NCI-H128 (cell line): ENCODE measurements around the gene DNM3.

Experiments used
- DNase-seq: peaks from one replicate; lab custom pipeline; 2025; ENCODE audit not compliant: unreplicated experiment; lab: John Stamatoyannopoulos, UW

The DNM3 gene

DNA sequence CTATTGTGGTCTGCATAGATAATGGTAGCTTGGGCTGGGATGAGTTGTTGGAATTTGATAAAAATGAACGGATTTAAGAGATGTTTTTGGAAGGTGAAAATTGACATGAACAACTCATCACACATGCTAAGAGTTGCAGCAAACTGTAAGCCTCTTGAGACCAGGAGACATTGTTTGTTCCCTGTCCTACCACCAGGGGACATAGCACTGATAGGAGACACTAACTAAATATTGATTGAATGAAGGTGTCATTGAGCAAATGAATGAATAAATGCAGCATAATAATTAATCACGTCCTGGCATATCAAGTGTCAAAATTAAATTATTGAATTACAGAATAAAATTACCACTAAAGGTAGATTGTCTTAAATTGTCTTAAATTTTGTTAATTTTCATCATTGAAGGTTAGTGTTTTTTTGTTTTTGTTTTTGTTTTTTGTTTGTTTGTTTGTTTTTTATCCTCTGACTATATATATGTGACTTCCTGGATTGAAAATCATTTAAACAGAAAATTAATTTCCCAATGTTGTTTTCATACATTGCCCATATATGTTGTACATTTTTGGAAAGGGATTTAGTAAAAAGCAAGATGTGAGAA is 293.9 kb downstream of the DNM3 start:
- DNase-seq = no peak

DNA sequence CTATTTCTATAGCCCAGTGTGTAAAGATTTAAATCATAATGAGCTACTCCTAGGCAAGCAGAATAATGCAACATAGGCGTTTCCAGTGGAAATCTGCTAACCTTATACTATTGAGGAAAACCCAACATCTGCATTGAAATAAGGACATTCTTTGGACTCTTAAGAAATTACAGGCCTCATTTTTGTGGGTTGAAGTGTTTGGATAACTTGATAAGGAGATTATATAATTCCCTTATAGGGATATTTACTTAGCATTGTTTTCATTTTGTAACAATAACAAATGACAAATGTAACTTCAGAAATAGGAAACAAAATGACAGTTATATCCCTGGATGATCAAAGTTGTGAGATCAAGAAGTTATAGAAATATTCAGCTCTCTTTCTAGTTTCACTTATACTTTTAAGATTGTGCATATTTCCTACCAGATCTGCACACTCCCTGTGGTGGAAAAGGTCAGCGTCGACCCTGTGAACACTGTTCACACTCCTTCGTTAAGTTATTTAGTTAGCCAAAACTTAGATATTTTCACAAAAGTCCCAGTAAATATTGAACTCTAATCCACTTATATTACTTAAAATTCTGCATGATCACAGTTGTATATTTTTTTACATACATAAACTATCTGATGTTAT is 294.8 kb downstream of the DNM3 start:
- no peak for DNase-seq

DNA sequence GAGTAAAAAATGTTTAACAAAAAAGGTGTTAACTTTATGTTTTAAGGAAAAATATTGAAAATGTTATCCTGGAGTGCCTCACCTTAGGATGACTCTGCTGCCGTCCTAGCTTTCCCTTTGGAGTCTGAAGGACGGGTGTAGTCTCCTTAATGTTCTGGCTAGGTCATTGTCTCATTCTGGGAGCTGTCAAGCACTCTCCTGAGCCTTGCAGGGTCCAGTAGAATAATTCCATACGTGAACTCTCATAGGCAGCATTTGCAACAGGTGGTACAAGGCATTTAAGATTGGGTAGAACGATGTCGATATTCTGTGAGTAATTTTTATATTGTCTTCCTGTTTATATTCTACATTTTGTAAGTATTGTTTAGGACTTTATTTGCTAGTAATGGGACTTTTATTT is 295.6 kb downstream of the DNM3 start:
- DNase-seq = no peak

DNA sequence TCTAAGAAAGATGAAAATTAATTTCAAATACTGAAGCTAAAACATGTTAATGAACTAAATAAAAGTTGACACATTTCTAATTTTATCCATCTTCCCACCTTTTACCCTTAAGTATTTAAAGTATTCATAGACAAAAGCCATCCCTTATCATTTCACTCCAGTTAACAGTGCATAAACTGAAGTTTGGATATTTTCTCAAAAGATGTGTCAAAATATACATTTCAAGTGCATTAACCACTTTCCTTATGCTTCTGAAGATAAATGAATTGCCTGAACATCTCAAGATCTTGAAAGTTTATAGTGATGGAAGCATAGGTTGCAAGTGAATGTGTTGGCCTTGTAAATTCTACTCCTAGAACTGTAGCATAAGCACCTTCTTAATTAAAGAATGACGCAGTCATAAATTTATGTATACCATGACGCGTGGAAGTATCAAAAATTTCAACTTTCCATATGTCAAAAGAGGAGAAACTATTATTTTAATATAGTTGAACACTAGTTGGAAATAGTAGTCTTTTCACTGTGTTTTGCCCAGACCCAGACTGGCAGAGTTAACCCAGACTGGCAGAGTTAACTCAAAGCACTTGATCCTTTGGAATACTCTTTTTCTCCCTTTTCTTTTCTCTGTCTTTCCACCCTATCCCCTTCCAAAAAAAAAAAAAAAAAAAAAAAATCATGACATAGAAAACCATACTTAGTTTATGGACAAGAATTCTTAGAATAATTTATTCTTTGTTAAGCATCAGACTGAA is 296.6 kb downstream of the DNM3 start:
- no peak for DNase-seq

DNA sequence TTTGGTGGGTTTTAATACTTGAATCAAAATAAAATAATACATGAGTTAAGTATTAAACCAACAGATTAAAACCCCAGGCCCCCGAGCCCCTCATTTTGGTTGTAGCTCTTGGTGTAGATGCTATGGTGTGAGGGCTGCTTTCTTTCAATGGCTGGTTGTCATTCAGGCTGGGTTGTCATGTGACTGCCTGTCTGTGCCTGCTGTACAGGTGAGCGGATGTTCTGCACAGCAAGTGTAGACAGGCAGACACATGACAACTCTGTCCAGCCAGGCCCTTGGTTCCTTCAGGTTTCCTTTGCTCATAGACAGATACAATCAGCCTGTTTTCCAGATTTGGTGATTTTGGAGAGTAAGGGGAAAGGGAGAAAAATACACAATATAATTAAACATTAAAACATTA is 297.3 kb downstream of the DNM3 start:
- no peak for DNase-seq

DNA sequence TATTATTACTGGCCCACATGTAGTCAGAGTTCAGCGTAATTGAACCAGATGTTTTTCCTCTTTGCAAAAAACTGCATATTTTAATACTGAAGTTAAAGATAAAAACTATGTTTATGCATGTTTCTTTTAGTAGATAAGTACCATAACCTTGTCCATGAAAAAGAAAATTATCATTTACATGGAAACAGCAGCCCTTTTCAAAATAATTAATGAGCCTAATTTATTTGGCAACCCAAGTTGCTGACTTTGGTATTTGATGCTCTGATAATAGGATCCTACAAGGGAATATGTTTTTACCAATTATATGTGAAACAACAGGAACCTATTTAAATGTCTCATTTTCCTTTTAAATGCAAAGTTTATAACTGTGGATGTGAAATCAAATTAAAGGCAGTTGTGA is 297.9 kb downstream of the DNM3 start:
- no peak for DNase-seq

DNA sequence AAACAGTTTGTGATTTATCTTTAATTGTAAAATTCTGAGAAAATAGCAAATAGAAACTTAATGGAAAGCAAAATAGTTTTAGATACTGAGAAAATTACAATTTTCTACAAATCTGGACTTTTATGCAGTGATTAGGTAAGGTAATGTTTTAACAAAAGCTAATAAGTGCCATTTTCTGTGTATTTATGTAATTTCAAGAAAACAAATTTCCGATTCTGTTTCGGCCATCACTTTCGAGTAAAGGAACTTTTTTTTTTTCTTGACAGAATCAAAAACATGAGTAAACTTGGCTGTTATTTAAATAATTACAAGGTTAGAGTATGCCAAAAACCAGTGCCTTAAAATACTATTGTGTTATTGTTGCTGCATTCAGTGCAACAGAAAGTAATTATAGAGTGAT is 298.8 kb downstream of the DNM3 start:
- DNase-seq = no peak

DNA sequence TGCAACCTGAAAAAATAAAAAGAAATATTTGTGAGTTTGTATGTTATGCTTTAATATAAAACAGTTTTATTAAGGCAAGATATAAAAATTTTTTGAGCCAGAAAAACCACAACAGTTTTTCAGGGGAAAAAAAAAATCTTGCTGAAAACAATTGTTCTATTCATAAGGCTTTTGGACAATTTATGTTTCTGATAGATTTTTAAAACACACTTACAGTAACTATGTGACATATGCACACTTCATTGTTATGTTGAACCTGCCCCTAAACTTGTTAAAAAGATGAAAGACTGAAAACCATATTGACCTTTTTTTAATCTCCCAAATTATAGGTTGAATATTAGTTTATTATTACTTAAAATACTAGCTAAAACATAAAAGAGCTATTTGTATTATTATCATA is 299.3 kb downstream of the DNM3 start:
- DNase-seq = no peak

DNA sequence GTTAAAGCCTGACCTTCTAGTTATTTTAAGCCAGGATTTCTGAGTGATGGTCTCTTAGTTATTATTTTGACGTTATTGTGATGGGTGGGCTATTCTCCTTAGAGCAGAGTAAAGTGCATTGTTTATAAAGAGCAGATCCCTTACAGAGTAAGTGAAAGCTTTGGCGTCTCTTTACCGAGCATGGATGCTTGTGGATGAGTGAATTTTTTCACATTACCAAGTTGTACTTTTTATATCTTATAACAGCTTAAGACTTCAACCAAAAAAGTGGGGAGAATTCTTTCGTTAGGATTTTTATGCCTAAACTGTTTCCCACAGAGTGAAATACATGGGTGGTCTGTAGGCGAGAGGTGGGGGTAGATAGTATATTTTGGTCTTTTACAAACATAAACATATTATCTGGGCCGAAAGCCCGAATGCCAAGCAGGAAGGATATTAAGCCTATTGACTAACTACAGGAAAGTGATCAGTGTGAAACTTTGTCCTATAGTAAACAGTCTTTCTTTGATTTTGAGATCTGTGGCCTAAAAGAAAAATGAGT is 300.1 kb downstream of the DNM3 start:
- DNase-seq = no peak

DNA sequence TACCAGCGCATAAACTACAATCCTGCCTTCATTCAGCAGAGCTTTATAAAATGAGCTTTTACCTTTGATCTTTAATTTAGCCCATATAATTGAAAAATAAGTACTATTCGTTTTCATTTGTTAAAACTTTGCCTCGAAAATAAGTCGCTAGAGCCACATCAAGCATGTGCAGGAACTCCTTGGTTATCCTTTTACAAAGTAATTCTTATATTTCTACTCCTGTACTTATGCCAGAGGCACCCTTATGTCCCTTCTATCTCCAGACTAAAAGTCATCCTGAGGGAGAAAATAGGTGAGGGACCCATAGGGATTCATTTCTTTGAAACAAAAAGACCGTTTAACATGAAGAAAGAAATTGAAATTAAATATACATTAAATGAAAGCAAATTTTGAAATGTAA is 301.0 kb downstream of the DNM3 start:
- no peak for DNase-seq

DNA sequence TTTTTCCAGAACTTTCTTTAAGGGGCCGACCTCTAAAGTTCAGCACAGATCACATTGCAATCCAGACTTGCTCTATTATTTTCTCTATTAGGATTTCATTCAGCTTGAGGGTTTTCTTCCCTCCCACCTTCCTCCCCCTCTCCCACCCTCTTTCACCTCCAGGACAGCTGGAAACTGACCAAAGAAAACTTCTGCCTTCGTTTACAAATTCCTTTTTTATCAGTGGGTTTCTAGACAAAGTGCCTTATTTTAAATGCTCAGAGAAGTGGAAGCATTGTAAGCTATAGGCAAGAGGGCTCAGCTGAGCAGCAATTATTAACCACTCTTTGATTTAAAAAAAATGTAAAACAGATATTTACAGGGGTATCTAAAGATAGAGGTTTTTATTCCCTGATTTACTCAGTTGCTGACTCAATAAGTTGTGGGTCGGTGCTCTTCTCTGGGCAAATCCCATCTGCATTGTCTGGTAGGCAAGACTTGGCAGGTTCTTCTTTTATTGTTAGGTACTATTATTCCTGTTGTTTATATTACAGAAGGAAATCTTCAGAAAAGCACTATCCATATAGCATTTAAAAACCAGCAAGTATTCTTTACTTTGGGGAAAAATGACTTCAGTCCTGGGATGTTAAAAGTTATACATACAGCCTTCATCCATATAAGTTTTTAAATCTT is 302.2 kb downstream of the DNM3 start:
- DNase-seq = no peak

DNA sequence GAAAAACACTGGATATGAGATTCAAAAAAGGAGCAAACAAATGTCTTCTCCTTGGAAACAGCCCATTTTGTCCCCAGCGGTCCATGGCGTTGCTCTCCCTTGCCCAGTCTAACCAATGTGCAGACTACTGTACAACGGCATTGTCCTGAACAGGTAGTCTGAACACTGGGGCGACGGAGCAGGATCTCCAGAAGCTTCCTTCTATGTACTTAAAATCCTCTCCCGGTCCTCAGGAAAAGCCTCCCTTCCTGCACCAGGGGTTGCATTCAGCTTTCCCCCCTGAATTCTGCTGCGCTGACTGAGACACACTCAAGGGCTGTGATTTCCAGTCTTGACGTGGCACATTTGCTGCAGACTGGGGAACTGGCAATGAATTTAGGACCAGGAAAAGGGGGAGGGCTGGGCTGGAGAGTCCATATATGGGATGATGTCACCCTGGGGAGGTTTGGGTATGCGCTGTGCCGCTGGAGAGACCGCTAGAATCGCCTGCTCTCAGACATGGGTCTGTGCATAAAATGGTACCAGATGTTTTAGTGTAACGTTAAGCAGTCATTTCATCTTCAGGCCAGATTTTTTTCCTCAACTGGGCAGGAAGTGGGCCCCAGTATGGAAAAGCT is 303.3 kb downstream of the DNM3 start:
- no peak for DNase-seq

DNA sequence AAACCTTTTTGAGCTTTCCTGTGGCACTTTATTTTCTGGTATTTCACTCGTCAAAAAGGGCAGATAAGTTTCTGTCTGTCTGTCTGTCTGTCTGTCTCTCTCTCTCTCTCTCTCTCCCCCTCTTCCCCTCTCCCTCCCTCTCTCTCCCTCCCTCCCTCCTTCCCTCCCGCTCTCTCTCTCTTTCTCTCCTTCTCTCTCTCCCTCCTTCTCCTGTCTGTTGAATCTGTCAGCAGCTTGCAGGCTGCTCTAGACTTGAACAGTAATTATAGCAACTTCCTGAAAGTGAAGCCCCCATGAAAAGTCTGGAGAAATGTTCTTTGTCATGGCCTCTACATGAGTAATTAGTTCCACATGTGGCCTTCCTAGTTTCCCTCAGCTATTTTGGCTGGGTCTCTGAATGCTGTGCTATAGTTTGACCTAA is 303.9 kb downstream of the DNM3 start:
- DNase-seq = no peak

DNA sequence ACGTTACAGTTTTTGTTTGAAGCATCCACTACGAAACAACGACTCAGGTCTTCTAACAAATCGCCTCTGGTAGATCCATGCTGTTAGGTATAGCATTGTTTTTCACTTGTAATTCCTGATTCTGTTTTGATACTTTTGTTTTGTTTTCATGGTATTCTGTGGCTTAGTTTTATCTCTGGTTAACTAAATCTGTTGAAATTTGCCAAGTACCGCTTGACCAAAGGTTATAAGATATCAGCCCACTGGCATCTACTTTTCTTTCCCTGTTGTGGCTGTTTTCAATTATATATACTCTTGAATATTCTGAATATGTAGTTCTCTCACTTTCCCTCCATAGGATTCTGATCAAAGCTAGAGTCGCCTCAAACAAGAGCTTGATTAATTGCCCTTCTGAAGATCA is 304.4 kb downstream of the DNM3 start:
- DNase-seq = no peak

DNA sequence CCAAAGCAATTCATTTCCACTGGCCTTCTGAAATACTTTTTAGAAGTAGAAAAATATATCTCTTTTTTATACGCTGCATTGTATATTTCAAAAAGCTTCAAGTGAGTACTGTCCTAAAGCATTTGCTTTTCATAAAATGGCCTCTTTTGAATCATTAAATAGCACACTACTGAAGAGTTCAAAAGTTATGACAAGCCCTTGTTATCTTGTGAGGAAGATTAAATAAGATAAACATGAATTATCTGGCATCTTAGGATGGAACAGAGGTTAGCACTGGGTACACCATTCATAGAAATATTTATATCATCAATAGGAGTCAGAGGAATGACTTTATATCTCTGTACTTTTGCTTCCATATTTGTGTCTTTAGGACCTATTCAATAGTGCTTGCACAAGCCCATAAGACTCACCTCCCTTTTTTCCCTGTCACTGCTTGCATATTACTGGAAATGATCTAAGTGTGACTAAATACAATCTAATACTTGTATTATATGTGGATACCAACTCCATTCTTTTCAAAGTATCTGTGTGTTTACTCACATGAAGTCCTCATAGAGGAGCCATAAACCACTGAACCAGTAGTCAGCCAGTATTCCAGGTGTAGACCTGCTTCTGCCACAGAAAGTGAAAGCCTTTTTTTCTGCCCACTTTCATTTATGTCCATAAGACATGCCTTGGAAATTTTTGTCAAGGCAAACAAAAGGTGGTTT is 305.0 kb downstream of the DNM3 start:
- no peak for DNase-seq

DNA sequence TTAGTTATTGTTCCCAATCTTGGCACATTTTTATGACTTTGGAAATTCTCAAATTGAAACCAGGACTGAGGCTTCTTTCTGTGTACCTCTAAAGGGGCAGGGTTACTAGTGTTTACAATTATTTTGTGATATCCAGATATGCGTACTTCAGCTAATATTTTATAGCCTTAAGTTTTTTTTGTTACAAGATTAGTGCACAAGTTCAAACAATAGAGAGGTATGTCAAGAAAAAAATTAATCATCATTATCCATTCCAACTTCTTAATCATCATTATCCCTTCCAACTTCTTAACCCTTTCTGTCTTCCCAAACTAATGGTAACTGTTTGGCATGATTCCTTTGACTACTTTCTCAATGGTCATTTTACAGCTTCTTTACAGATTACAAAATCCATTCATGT is 306.2 kb downstream of the DNM3 start:
- no peak for DNase-seq

DNA sequence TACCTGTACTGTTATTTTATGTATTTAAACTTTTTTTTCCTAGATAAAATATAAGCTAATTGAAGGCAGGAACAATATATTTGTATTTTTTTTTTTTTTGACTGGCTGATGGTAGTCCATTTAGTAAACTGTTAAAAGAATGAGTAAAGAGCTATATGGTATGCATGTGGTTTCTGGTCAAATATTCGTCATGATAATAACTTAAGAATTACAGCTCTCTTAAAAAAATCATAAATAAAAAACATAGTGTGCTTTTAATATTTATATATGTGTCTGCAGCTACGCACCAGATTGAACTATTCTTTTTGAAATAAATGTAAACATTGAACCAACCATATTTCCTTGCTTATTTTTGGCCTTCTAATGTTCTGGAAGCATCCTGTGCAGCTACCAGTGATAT is 306.9 kb downstream of the DNM3 start:
- no peak for DNase-seq

DNA sequence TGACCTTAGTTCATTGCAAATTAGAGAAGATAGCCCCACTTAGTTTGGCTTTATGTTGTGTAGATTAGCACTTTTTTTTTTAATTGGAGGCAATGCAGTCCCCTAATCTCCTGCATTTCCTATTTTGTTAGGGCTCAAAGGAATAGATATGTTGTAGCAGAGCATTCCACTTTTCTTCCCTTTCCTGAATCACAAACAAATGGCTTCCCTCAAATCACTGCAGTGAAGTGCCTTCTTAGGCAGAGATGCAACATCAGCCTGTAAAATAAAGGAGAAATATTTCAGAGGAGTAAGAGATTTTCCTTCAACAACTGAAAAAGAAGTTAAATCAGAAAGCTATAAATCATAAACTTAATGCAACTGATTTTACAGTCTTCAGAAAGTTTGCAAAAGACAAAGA is 307.4 kb downstream of the DNM3 start:
- DNase-seq = no peak

DNA sequence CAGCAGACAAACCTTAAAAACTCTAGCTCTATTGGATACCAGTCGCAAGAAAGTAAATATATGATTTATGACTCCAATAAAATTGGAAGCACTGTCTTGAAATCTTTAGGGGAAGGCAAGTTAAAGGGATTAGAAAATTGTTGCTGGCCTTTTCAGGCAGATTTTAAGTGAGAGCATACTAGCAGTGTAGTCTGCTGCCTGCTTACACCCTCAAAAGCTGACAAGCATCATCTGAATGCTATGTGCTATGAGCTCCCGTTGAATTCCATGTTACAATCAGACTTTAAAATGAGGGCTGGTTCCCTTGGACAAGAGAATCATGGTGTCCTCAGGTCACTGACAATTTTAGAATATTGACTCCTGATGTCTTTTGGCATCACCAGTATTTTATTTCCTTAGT is 308.0 kb downstream of the DNM3 start:
- DNase-seq = no peak

DNA sequence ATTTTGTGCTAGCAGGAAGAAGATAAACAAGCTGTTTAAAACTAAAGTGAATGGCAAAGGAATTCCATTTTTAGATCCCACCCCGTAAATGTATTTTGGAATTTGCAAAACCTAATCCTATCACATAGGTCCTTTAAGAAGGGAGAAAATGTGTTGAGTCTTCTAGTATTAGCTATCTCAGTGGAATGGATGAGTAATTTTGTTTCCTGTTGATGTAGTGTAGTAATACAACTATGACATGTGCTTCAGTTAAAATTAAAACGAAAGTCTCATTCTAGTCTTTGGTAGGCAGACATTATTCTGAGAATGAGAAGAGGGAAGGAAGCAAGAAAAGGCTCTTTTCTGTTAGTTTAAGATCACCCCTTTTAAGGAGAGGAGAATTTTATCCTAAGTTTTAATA is 313.3 kb downstream of the DNM3 start:
- no peak for DNase-seq

DNA sequence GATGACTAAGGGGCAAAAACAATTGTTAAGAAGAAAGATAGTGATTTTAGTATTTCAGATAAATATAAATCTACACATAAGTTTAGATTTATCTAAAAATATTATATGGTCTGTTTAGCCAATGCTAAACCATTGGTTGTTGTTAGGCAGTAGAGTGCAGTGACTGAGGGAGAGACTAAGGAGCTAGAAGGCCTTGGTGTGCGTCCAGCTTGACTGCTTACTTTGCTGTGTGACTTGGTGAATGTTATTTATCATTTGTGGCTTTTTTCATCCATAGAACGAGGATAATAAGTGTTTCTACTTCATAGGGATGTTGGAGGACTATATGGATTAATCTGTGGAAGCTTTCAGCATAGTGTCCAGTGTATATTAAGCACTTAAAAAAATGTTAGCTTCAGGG is 314.5 kb downstream of the DNM3 start:
- no peak for DNase-seq
